Mesenchymal stem cell (in vitro differentiated cells and primary cell): ENCODE measurements around the gene HOMER3.

Source experiments
- DNase-seq: peaks from one replicate; pipeline ENCODE4 v3.0.0-alpha.2; 2013
- H2AFZ ChIP-seq: one replicate; pipeline ENCODE4 v1.6.1; 2013; ENCODE audit warnings: low read depth, mild to moderate bottlenecking, control low read depth, inconsistent platforms, low read length, moderate library complexity
- H2AK5ac ChIP-seq: 2 replicates; pipeline ENCODE4 v1.6.1; 2013; ENCODE audit warnings: low read length, moderate library complexity, mild to moderate bottlenecking, inconsistent platforms; ENCODE audit not compliant: severe bottlenecking
- H2BK120ac ChIP-seq: one replicate; pipeline ENCODE4 v1.6.1; 2013; ENCODE audit warnings: low read depth, mild to moderate bottlenecking, inconsistent platforms, low read length, moderate library complexity
- H2BK12ac ChIP-seq, 2 experiments: one replicate each; pipeline ENCODE4 v1.6.1; 2013; ENCODE audit warnings: inconsistent platforms in 2 of 2, low read length in 2 of 2, mild to moderate bottlenecking in 2 of 2, moderate library complexity in 2 of 2, control low read depth in 1 of 2
- H2BK15ac ChIP-seq: one replicate; pipeline ENCODE4 v1.6.1; 2013; ENCODE audit warnings: mild to moderate bottlenecking, low read depth, inconsistent platforms; ENCODE audit not compliant: poor library complexity, severe bottlenecking
- H2BK5ac ChIP-seq: 2 replicates; pipeline ENCODE4 v1.6.1; 2013; ENCODE audit warnings: low read depth, mild to moderate bottlenecking, low read length, control low read depth, inconsistent platforms; ENCODE audit not compliant: poor library complexity, severe bottlenecking
- H3K14ac ChIP-seq, 2 experiments: one replicate each; pipeline ENCODE4 v1.6.1; 2013; ENCODE audit warnings: inconsistent platforms in 2 of 2, low read length in 2 of 2, control low read depth in 1 of 2, mild to moderate bottlenecking in 1 of 2, moderate library complexity in 1 of 2
- H3K18ac ChIP-seq, 2 experiments: one replicate each; pipeline ENCODE4 v1.6.1; 2013; ENCODE audit warnings: inconsistent platforms in 2 of 2, low read length in 2 of 2, control low read depth in 1 of 2, low read depth in 1 of 2, mild to moderate bottlenecking in 1 of 2
- H3K23ac ChIP-seq, 2 experiments: one replicate each; pipeline ENCODE4 v1.6.1; 2013; ENCODE audit warnings: inconsistent platforms in 2 of 2, low read length in 2 of 2, mild to moderate bottlenecking in 2 of 2, moderate library complexity in 2 of 2, control low read depth in 1 of 2
- H3K27ac ChIP-seq: 2 replicates; pipeline ENCODE4 v1.5.1; 2013; ENCODE audit warnings: mild to moderate bottlenecking, moderate library complexity, low read length, control low read depth, inconsistent platforms; ENCODE audit not compliant: poor library complexity, severe bottlenecking
- H3K27me3 ChIP-seq, 2 experiments: 2 replicates each; pipeline versions ENCODE4 v1.6.1 to v1.7.0; 2013; ENCODE audit warnings: low read length in 2 of 2, mild to moderate bottlenecking in 2 of 2, moderate library complexity in 2 of 2, control low read depth in 1 of 2, inconsistent platforms in 1 of 2; ENCODE audit not compliant: control insufficient read depth in 1 of 2, insufficient read depth in 1 of 2
- H3K36me3 ChIP-seq, 2 experiments: 2 replicates each; pipeline versions ENCODE4 v1.6.1 to v1.7.0; 2013; ENCODE audit warnings: low read length in 2 of 2, control low read depth in 1 of 2, inconsistent platforms in 1 of 2, low read depth in 1 of 2, mild to moderate bottlenecking in 1 of 2; ENCODE audit not compliant: insufficient read depth in 2 of 2, control insufficient read depth in 1 of 2
- H3K4ac ChIP-seq, 2 experiments: one replicate each; pipeline ENCODE4 v1.6.1; 2013; ENCODE audit warnings: inconsistent platforms in 2 of 2, low read length in 2 of 2, mild to moderate bottlenecking in 2 of 2, moderate library complexity in 2 of 2, control low read depth in 1 of 2, low read depth in 1 of 2
- H3K4me1 ChIP-seq: 2 replicates; pipeline ENCODE4 v1.6.1; 2013; ENCODE audit warnings: low read depth, low read length, control low read depth; ENCODE audit not compliant: control insufficient read depth, insufficient read depth
- H3K4me2 ChIP-seq: 2 replicates; pipeline ENCODE4 v1.6.1; 2013; ENCODE audit warnings: low read length, mild to moderate bottlenecking, inconsistent platforms; ENCODE audit not compliant: poor library complexity, severe bottlenecking
- H3K4me3 ChIP-seq, 2 experiments: 2 replicates each; pipeline versions ENCODE4 v1.5.1 to v1.7.0; 2013; ENCODE audit warnings: low read length in 2 of 2, mild to moderate bottlenecking in 2 of 2, control low read depth in 1 of 2, low read depth in 1 of 2; ENCODE audit not compliant: insufficient read depth in 1 of 2
- H3K79me1 ChIP-seq: replicated peaks from 2 replicates; pipeline ENCODE4 v1.6.1; 2013; ENCODE audit warnings: mild to moderate bottlenecking, control low read depth, low read length, inconsistent platforms; ENCODE audit not compliant: poor library complexity, severe bottlenecking
- H3K9ac ChIP-seq: 2 replicates; pipeline ENCODE4 v1.7.0; 2013; ENCODE audit warnings: mild to moderate bottlenecking, low read length, moderate library complexity
- H3K9me3 ChIP-seq: 2 replicates; pipeline ENCODE4 v1.7.0; 2013; ENCODE audit warnings: mild to moderate bottlenecking, low read length; ENCODE audit not compliant: control insufficient read depth
- H4K8ac ChIP-seq: one replicate; pipeline ENCODE4 v1.6.1; 2013; ENCODE audit warnings: inconsistent platforms, mild to moderate bottlenecking, low read length, moderate library complexity
- H4K91ac ChIP-seq: one replicate; pipeline ENCODE4 v1.6.1; 2013; ENCODE audit warnings: mild to moderate bottlenecking, low read length, inconsistent platforms
- WGBS: methylation state at CpG from one replicate; pipeline ENCODE4 v1.1.7; 2013; ENCODE audit warnings: mixed read lengths; 5-methylcytosine and 5-hydroxymethylcytosine counted together

The HOMER3 gene

GRCh38 chr19:18945297-18945696, 4.3 kb upstream of the HOMER3 start:
- Histone ChIP-seq H4K91ac (no peak overlapping the region), H3K79me1 (peaks cover 5% of the 10 kb centered on the region), H3K9ac (no peak overlapping the region), H3K36me3 (peaks cover 10 to 24% of the 10 kb centered on the region in 2 experiments), H3K27me3 (no peaks in the 10 kb centered on the region), H3K4me1 (peaks cover 5% of the 10 kb centered on the region), H3K4me2 (no peak overlapping the region), H3K4me3 (no peak overlapping the region), H3K18ac (no peak overlapping the region), H2BK15ac (no peak overlapping the region), H3K14ac (no peak overlapping the region), H3K4ac (no peak overlapping the region), H3K27ac (no peak overlapping the region), H4K8ac (no peak overlapping the region), H2BK5ac (no peak overlapping the region), H2AFZ (no peak overlapping the region), H2AK5ac (no peak overlapping the region), H2BK120ac (no peak overlapping the region), H2BK12ac (no peak overlapping the region), H3K9me3 (no peaks in the 10 kb centered on the region), H3K23ac (no peak overlapping the region)
- no peak for DNase-seq
- WGBS: 91% methylated on average over 9 of the region's 9 CpGs

GRCh38 chr19:18943465-18943864, 2.4 kb upstream of the HOMER3 start:
- Histone ChIP-seq H4K91ac (no peak overlapping the region), H3K27ac (no peak overlapping the region), H2BK15ac (no peak overlapping the region), H3K9ac (no peak overlapping the region), H2AK5ac (no peak overlapping the region), H3K36me3 (peaks cover 17 to 26% of the 10 kb centered on the region in 2 experiments), H3K4me2 (no peak overlapping the region), H3K18ac (no peak overlapping the region), H2BK120ac (no peak overlapping the region), H2BK12ac (no peak overlapping the region), H3K4me1 (peaks cover 19% of the 10 kb centered on the region), H3K9me3 (no peaks in the 10 kb centered on the region), H3K79me1 (peaks cover 21% of the 10 kb centered on the region), H2BK5ac (no peak overlapping the region), H2AFZ (no peak overlapping the region), H3K27me3 (no peaks in the 10 kb centered on the region), H3K4ac (no peak overlapping the region), H3K14ac (no peak overlapping the region), H3K23ac (no peak overlapping the region), H4K8ac (no peak overlapping the region), H3K4me3 (no peak overlapping the region)
- DNase-seq: no peak
- 92% methylated on average over 4 of the region's 4 CpGs for WGBS

- no peak overlapping the region for H3K9ac ChIP-seq
- H4K8ac ChIP-seq: no peak overlapping the region
- no peak overlapping the region for H3K23ac ChIP-seq
- no peak overlapping the region for H2AFZ ChIP-seq
- H3K27me3 ChIP-seq: no peaks in the 10 kb centered on the region
- H3K36me3 ChIP-seq: peaks cover 24 to 32% of the 10 kb centered on the region in 2 experiments
- peaks cover 20% of the 10 kb centered on the region for H3K4me1 ChIP-seq
- H2BK120ac ChIP-seq: no peak overlapping the region
- no peak overlapping the region for H4K91ac ChIP-seq
- H3K27ac ChIP-seq: no peak overlapping the region
- H3K4me2 ChIP-seq: no peak overlapping the region
- no peak overlapping the region for H2BK12ac ChIP-seq
- H2AK5ac ChIP-seq: no peak overlapping the region
- H3K18ac ChIP-seq: no peak overlapping the region
- WGBS: 96% methylated on average over 6 of the region's 6 CpGs
- H3K79me1 ChIP-seq: peaks cover 25% of the 10 kb centered on the region
- no peak overlapping the region for H2BK5ac ChIP-seq
- H3K9me3 ChIP-seq: no peaks in the 10 kb centered on the region
- no peak overlapping the region for H3K14ac ChIP-seq
- no peak overlapping the region for H3K4me3 ChIP-seq
- no peak overlapping the region for H3K4ac ChIP-seq
- DNase-seq: no peak
- no peak overlapping the region for H2BK15ac ChIP-seq
Measured at GRCh38 chr19:18942692-18943091, 1.7 kb upstream of the HOMER3 start.

- Histone ChIP-seq H2BK120ac (no peak overlapping the region), H3K4ac (peak overlapping the region; percentile 66 to 71), H3K36me3 (peaks cover 30 to 32% of the 10 kb centered on the region in 2 experiments), H3K9me3 (no peaks in the 10 kb centered on the region), H2BK12ac (peak overlapping the region; percentile 50 to 89), H3K4me1 (peaks cover 20% of the 10 kb centered on the region), H4K8ac (peak overlapping the region; percentile 74), H3K14ac (no peak overlapping the region), H3K23ac (peak overlapping the region in 1 of 2 experiments; percentile 2), H4K91ac (peak overlapping the region; percentile 11), H2BK5ac (no peak overlapping the region), H2AFZ (no peak overlapping the region), H3K9ac (peak overlapping the region; percentile 80), H3K27ac (no peak overlapping the region), H3K27me3 (no peaks in the 10 kb centered on the region), H2AK5ac (peak overlapping the region; percentile 33), H3K4me3 (peak overlapping the region; percentile 35 to 77), H3K4me2 (no peak overlapping the region), H3K18ac (peak overlapping the region; percentile 30 to 69), H2BK15ac (no peak overlapping the region), H3K79me1 (peaks cover 28% of the 10 kb centered on the region)
- WGBS: 70% methylated on average over 18 of the region's 18 CpGs
- DNase-seq: peak; percentile 4
Measured at GRCh38 chr19:18941628-18942354, 774 bp upstream of the HOMER3 start.
